ENCODE data around the gene IMMT. TPM values are rescaled to one million over a fixed set of nuclear protein-coding genes. Genes with fewer than 3 reads are reported as not detected.

IMMT gene
- total RNA-seq, 1 donor from 2014 or later, result 107 TPM

- Mint-ChIP-seq H3K4me1 (ENCODE audit: unreplicated experiment) (no peaks in the 10 kb centered on the region), H3K27ac (ENCODE audit: unreplicated experiment) (no peak overlapping the region), H3K36me3 (ENCODE audit: low read depth, unreplicated experiment) (peaks cover 28% of the 10 kb centered on the region), H3K9me3 (ENCODE audit: unreplicated experiment) (no peaks in the 10 kb centered on the region), H3K27me3 (ENCODE audit: unreplicated experiment) (no peaks in the 10 kb centered on the region), H3K4me3 (ENCODE audit: unreplicated experiment) (no peak overlapping the region)
- TF ChIP-seq, protein P1, sequence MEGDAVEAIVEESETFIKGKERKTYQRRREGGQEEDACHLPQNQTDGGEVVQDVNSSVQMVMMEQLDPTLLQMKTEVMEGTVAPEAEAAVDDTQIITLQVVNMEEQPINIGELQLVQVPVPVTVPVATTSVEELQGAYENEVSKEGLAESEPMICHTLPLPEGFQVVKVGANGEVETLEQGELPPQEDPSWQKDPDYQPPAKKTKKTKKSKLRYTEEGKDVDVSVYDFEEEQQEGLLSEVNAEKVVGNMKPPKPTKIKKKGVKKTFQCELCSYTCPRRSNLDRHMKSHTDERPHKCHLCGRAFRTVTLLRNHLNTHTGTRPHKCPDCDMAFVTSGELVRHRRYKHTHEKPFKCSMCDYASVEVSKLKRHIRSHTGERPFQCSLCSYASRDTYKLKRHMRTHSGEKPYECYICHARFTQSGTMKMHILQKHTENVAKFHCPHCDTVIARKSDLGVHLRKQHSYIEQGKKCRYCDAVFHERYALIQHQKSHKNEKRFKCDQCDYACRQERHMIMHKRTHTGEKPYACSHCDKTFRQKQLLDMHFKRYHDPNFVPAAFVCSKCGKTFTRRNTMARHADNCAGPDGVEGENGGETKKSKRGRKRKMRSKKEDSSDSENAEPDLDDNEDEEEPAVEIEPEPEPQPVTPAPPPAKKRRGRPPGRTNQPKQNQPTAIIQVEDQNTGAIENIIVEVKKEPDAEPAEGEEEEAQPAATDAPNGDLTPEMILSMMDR (IDR thresholded peaks at IDR 0.05; ENCODE audit: unreplicated experiment), result no peak
- DNase-seq (ENCODE audit: low spot score), result no peak
Observed at GRCh38 chr2:86171295-86171694, 24.0 kb downstream of the IMMT start.

GRCh38 chr2:86170449-86170848, 24.8 kb downstream of the IMMT start:
- TF ChIP-seq, protein P1 (IDR thresholded peaks at IDR 0.05; ENCODE audit: unreplicated experiment), result no peak

GRCh38 chr2:86160156-86160952, 34.9 kb downstream of the IMMT start:
- H3K9me3 Mint-ChIP-seq (ENCODE audit: unreplicated experiment), result no peaks in the 10 kb centered on the region
- H3K4me3 Mint-ChIP-seq (ENCODE audit: unreplicated experiment), result peak overlapping the region; percentile 18
- no peak overlapping the region for H3K27ac Mint-ChIP-seq (ENCODE audit: unreplicated experiment)
- no peaks in the 10 kb centered on the region for H3K4me1 Mint-ChIP-seq (ENCODE audit: unreplicated experiment)
- H3K36me3 Mint-ChIP-seq (ENCODE audit: low read depth, unreplicated experiment), result peaks cover 17% of the 10 kb centered on the region
- H3K27me3 Mint-ChIP-seq (ENCODE audit: unreplicated experiment), result no peaks in the 10 kb centered on the region
- TF ChIP-seq, protein P1 (IDR thresholded peaks at IDR 0.05; ENCODE audit: unreplicated experiment), result no peak
- no peak for DNase-seq (ENCODE audit: low spot score)

More at GRCh38 chr2:86170449-86170848, 24.8 kb downstream of the IMMT start:
- H3K27me3 Mint-ChIP-seq (ENCODE audit: unreplicated experiment), result no peaks in the 10 kb centered on the region
- H3K4me1 Mint-ChIP-seq (ENCODE audit: unreplicated experiment), result no peaks in the 10 kb centered on the region
- H3K27ac Mint-ChIP-seq (ENCODE audit: unreplicated experiment), result no peak overlapping the region
- H3K9me3 Mint-ChIP-seq (ENCODE audit: unreplicated experiment), result no peaks in the 10 kb centered on the region
- DNase-seq (ENCODE audit: low spot score), result no peak
- H3K4me3 Mint-ChIP-seq (ENCODE audit: unreplicated experiment), result no peak overlapping the region
- peaks cover 25% of the 10 kb centered on the region for H3K36me3 Mint-ChIP-seq (ENCODE audit: low read depth, unreplicated experiment)

DNA sequence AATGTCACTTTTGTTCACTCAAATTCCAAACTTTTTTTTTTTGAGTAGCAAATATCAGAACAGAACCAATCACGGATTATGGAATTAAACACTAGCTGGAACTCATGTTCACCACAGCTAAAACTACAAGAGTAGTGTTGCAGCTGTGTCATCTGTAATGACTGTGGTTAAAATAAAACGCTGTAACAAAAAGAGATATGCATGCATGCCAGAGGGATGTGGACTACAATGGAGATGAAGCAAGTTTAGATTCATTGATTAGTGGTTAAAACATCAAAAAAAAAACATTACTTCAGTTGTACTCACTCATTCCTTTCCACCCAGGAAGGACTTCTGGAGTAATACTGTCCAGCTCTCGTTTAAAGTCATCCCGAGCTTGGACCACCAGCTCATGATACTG, 37.0 kb downstream of the IMMT start:
- peaks cover 19% of the 10 kb centered on the region for H3K36me3 Mint-ChIP-seq (ENCODE audit: low read depth, unreplicated experiment)

More for the DNA sequence above, 37.0 kb downstream of the IMMT start:
- H3K4me3 Mint-ChIP-seq (ENCODE audit: unreplicated experiment), result no peak overlapping the region
- no peak overlapping the region for H3K27ac Mint-ChIP-seq (ENCODE audit: unreplicated experiment)
- no peaks in the 10 kb centered on the region for H3K9me3 Mint-ChIP-seq (ENCODE audit: unreplicated experiment)
- H3K27me3 Mint-ChIP-seq (ENCODE audit: unreplicated experiment), result no peaks in the 10 kb centered on the region
- no peak for DNase-seq (ENCODE audit: low spot score)
- H3K4me1 Mint-ChIP-seq (ENCODE audit: unreplicated experiment), result no peaks in the 10 kb centered on the region
- TF ChIP-seq, protein P1 (IDR thresholded peaks at IDR 0.05; ENCODE audit: unreplicated experiment), result no peak
